Left lung (tissue), 10 donors: ENCODE data around the gene MCUB. TPM values are rescaled to one million over a fixed set of nuclear protein-coding genes. Genes with fewer than 3 reads are reported as not detected.
A peak's percentile ranks its signal among the peaks of the same experiment; 100 is the strongest.

ENCODE experiments used
- ATAC-seq: fragments of 200-7000 bp; cut with Tn5 transposase; one replicate; pipeline ENCODE4 v1.9.1; 2020; ENCODE audit warnings: moderate library complexity
- DNase-seq, 4 donors: peaks; one replicate each; pipeline ENCODE4 v3.0.0-alpha.2; 2013 to 2020
- H3K27ac ChIP-seq, 2 donors: fragments of 200-600 bp; sonication (generic) in 1 of 2; one replicate each; pipeline versions ENCODE4 v1.5.0 to v1.8.0; 2020 to 2021
- H3K27me3 ChIP-seq, 2 donors: fragments of 200-600 bp; sonication (generic) in 1 of 2; one replicate each; pipeline versions ENCODE4 v1.5.0 to v1.8.0; 2020 to 2021
- H3K36me3 ChIP-seq, 2 donors: fragments of 200-600 bp; sonication (generic) in 1 of 2; one replicate each; pipeline versions ENCODE4 v1.5.0 to v1.8.0; 2020 to 2021
- H3K4me1 ChIP-seq, 2 donors: fragments of 200-600 bp; one replicate each; pipeline ENCODE4 v1.8.0; 2021
- H3K4me3 ChIP-seq, 2 donors: fragments of 200-600 bp; sonication (generic) in 1 of 2; one replicate each; pipeline versions ENCODE4 v1.5.0 to v1.8.0; 2020 to 2021; ENCODE audit warnings: mild to moderate bottlenecking in 1 of 2
- H3K9me3 ChIP-seq, 2 donors: fragments of 200-600 bp; sonication (generic) in 1 of 2; one replicate each; pipeline versions ENCODE4 v1.5.0 to v1.8.0; 2020 to 2021
- CTCF ChIP-seq, 2 donors: fragments of 200-600 bp; sonication (generic) in 1 of 2; IDR thresholded peaks; one replicate each; pipeline versions ENCODE4 v1.5.0 to v1.8.0; 2021; ENCODE audit warnings: antibody characterized with exemption in 2 of 2
- intact Hi-C, 2 donors: fragments of 100-400 bp; cut with DNase I; formaldehyde crosslinking; loops; one replicate each; pipeline versions ENCODE4 v1.11.2 to v1.14.2; 2022
- polyA plus RNA-seq, 6 donors: library from polyadenylated mRNA; unstranded; fragments of 120-200 nt; gene quantifications; one replicate each; pipeline ENCODE4 v1.2.1, GENCODE V29; 2013; ENCODE audit not compliant: insufficient read length in 6 of 6
- total RNA-seq, 2 donors: library from RNA; stranded (reverse); fragmentation: NEBNext Ultra II Directional; extraction: Animal tissue kit (Norgen Biotek cat#: 25700); gene quantifications; one replicate each; pipeline ENCODE4 v1.2.1, GENCODE V29; 2021
- donor health status: DM: no; HTN: yes; CAD: no.
- donor health status: DM: no; HTN: no; CAD: no.

The MCUB gene
- total and polyA plus RNA-seq, 8 donors, result 5.3 to 28.2 (median 6.2) TPM

GRCh38 chr4:109640644-109641043, 80.6 kb downstream of the MCUB start:
- no peaks in the 10 kb centered on the region for H3K4me1 ChIP-seq
- no peak for TF ChIP-seq CTCF (IDR thresholded peaks at IDR 0.05)
- no peaks in the 10 kb centered on the region for H3K27me3 ChIP-seq
- no peaks in the 10 kb centered on the region for H3K36me3 ChIP-seq
- intact Hi-C loops, result no loop called here
- DNase-seq (no peak), ATAC-seq (no peak)
- H3K27ac ChIP-seq, result no peak overlapping the region
- H3K4me3 ChIP-seq, result no peak overlapping the region
- peaks cover 0 to 7% of the 10 kb centered on the region in 2 donors for H3K9me3 ChIP-seq

GRCh38 chr4:109645874-109646710, 86.0 kb downstream of the MCUB start:
- peak in 1 of 4 donors; percentile 16 for DNase-seq

GRCh38 chr4:109648266-109648996, 88.4 kb downstream of the MCUB start:
- TF ChIP-seq CTCF (IDR thresholded peaks at IDR 0.05), result no peak

More at GRCh38 chr4:109645874-109646710, 86.0 kb downstream of the MCUB start:
- Histone ChIP-seq H3K4me1 (no peaks in the 10 kb centered on the region), H3K9me3 (peaks cover 0 to 6% of the 10 kb centered on the region in 2 donors), H3K27me3 (no peaks in the 10 kb centered on the region), H3K36me3 (no peaks in the 10 kb centered on the region), H3K27ac (no peak overlapping the region), H3K4me3 (no peak overlapping the region)
- no peak for TF ChIP-seq CTCF (IDR thresholded peaks at IDR 0.05)
- intact Hi-C loops, result no loop called here
- no peak for ATAC-seq

GRCh38 chr4:109648997-109649575, 89.0 kb downstream of the MCUB start:
- ATAC-seq (no peak), DNase-seq (no peak)
- no peaks in the 10 kb centered on the region for H3K4me1 ChIP-seq
- H3K27me3 ChIP-seq, result no peaks in the 10 kb centered on the region
- TF ChIP-seq CTCF (IDR thresholded peaks at IDR 0.05), result no peak
- H3K9me3 ChIP-seq, result peaks cover 0 to 14% of the 10 kb centered on the region in 2 donors
- intact Hi-C loops, result no loop called here
- H3K4me3 ChIP-seq, result no peak overlapping the region
- H3K27ac ChIP-seq, result no peak overlapping the region
- no peaks in the 10 kb centered on the region for H3K36me3 ChIP-seq

More at GRCh38 chr4:109648266-109648996, 88.4 kb downstream of the MCUB start:
- intact Hi-C loops, result no loop called here
- Histone ChIP-seq H3K9me3 (peaks cover 0 to 14% of the 10 kb centered on the region in 2 donors), H3K4me1 (no peaks in the 10 kb centered on the region), H3K27me3 (no peaks in the 10 kb centered on the region), H3K36me3 (no peaks in the 10 kb centered on the region), H3K27ac (no peak overlapping the region), H3K4me3 (no peak overlapping the region)
- DNase-seq (no peak), ATAC-seq (no peak)

GRCh38 chr4:109649872-109650271, 89.8 kb downstream of the MCUB start:
- ATAC-seq, result no peak
- no peak overlapping the region for H3K4me3 ChIP-seq
- no peak overlapping the region for H3K27ac ChIP-seq
- H3K27me3 ChIP-seq, result no peaks in the 10 kb centered on the region
- no peaks in the 10 kb centered on the region for H3K4me1 ChIP-seq
- H3K9me3 ChIP-seq, result peaks cover 0 to 14% of the 10 kb centered on the region in 2 donors
- TF ChIP-seq CTCF (IDR thresholded peaks at IDR 0.05), result no peak
- no peaks in the 10 kb centered on the region for H3K36me3 ChIP-seq
- intact Hi-C loops, result no loop called here
- DNase-seq, result no peak
